ENCODE results near the gene CD46. TPM values are rescaled to one million over a fixed set of nuclear protein-coding genes. Genes with fewer than 3 reads are reported as not detected.
"Not testable (repeated sequence)": the region's sequence is repeated elsewhere in the genome, so short reads cannot be mapped to it uniquely, and the experiment has no call there.

Gene CD46
- 86.0 TPM for total RNA-seq
- long read RNA-seq, transcript CD46-204 (11 exons, 3,188 nt), result major isoform, 100 of 208 reads
- long read RNA-seq, transcript CD46-203 (12 exons, 3,233 nt), result minor isoform, 16 of 208 reads
- long read RNA-seq, transcript CD46-207 (12 exons, 3,281 nt), result minor isoform, 53 of 208 reads
- long read RNA-seq, transcript CD46-208 (13 exons, 3,326 nt), result minor isoform, 12 of 208 reads
- long read RNA-seq, partial matches to known transcripts, result 7 of 208 reads
- long read RNA-seq, other reads (novel, unspliced or antisense), result 16 of 208 reads

GRCh38 chr1:207751790-207752455 is at the start of gene CD46:
Gene CD46, plus strand, starts transcription at chr1:207752054. Its CDS starts 159 bp downstream, at chr1:207752213.
- DNase-seq (peak; percentile 98), ATAC-seq (ENCODE audit: poor library complexity) (peak; percentile 99)
- intact Hi-C loops (cut with DNase I), result no loop called here

DNA sequence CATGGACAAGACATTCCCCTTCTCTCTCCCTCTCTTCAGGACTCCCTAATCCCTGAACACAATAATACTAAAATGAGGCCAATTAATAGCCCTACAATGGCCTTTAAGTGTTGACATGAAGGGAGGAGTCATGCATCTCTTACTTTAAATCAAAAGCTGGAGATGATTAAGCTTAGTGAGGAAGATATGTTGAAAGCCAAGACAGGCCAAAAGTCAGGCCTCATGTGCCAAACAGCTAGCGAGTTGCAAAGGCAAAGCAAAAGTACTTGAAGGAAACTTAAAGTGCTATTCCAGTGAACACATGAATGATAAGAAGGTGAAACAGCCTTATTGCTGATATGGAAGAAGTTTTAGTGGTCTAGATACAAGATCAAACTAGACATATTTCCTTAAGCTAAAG is 49.5 kb upstream of the CD46 start:
- DNase-seq (no peak), ATAC-seq (ENCODE audit: poor library complexity) (no peak)
- intact Hi-C loops (cut with DNase I), result no loop called here

DNA sequence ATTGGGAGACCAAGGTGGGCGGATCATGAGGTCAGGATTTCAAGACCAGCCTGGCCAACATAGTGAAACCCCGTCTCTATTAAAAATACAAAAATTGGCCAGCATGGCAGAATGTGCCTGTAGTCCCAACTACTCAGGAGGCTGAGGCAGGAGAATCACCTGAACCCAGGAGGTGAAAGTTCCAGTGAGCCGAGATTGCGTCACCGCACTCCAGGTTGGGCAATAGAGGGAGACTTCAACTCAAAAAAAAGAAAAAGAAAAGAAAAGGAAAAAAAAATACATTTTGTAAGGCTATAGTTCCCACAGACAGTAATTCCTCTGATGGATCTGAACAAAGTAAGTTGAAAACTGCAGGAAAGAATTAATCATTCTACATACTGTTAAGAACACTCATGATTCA is 48.1 kb upstream of the CD46 start:
- DNase-seq, result no peak
- no peak for ATAC-seq (ENCODE audit: poor library complexity)
- intact Hi-C loops (cut with DNase I), result no loop called here

DNA sequence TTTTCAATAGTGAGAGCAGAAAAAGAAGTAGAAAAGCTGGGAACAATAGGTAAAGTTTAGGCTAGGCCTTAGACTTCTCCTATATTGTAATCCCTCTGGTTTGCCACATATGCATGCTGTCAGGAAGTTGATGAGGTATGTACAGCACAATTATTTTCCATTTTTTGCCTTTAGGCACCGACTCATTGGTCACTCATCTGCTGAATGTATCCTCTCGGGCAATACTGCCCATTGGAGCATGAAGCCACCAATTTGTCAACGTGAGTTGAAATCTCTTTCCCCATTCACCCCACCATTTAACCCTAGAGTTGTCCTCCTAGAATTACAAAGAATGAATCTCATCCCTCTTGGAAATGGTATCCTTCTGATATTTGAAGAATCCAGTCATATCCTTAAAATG is 43.9 kb upstream of the CD46 start:
- DNase-seq; ATAC-seq (ENCODE audit: poor library complexity); intact Hi-C loops (cut with DNase I): not testable (repeated sequence)

GRCh38 chr1:207711285-207711684 is 40.6 kb upstream of the CD46 start:
- intact Hi-C loops (cut with DNase I), result no loop called here
- no peak for ATAC-seq (ENCODE audit: poor library complexity)
- DNase-seq, result no peak

GRCh38 chr1:207712701-207713100 is 39.2 kb upstream of the CD46 start:
- ATAC-seq (ENCODE audit: poor library complexity); DNase-seq; intact Hi-C loops (cut with DNase I): not testable (repeated sequence)

- intact Hi-C loops (cut with DNase I), result no loop called here
- DNase-seq (no peak), ATAC-seq (ENCODE audit: poor library complexity) (no peak)
These were observed 38.3 kb upstream of the CD46 start for GRCh38 chr1:207713529-207713928.

DNA sequence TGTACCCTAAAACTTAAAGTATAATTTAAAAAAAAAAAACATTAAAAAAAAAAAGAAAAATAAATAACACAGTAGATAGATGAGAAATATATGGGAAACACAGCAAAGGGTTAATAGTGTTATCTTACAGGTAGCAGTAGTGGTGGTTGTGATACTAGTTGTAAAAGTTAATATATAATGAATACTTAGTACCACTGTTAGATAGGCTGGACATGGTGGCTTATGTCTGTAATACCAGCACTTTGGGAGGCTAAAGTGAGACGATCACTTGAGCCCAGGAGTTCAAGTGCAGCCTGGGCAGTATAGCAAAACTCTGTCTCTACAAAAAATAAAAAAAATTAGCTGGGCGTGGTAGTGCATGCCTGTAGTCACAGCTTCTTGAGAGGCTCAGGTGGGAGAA is 32.6 kb upstream of the CD46 start:
- intact Hi-C loops (cut with DNase I), result no loop called here
- no peak for DNase-seq
- ATAC-seq (ENCODE audit: poor library complexity), result no peak

GRCh38 chr1:207728200-207728858 is 23.5 kb upstream of the CD46 start:
- DNase-seq; intact Hi-C loops (cut with DNase I); ATAC-seq (ENCODE audit: poor library complexity): not testable (repeated sequence)

- intact Hi-C loops (cut with DNase I); DNase-seq; ATAC-seq (ENCODE audit: poor library complexity): not testable (repeated sequence)
These were observed 14.2 kb upstream of the CD46 start for GRCh38 chr1:207737503-207738157.

DNA sequence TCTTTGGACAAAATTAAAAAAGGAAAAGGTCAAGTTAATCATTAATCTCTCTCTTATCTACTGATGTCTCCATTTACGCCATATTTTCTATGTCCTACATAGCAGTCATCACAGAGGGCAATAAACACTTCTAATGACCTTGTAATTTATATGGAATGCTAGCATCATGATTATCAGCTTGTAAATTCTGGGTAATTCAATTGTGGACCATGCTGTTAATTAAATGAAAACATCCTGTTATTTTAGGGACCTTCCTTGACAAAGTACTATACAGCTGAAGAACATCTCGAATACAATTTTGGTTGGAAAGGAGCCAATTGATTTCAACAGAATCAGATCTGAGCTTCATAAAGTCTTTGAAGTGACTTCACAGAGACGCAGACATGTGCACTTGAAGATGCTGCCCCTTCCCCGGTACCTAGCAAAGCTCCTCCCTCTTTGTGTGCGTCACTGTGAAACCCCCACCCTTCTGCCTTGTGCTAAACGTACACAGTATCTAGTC is 13.6 kb upstream of the CD46 start:
- DNase-seq; intact Hi-C loops (cut with DNase I); ATAC-seq (ENCODE audit: poor library complexity): not testable (repeated sequence)

DNA sequence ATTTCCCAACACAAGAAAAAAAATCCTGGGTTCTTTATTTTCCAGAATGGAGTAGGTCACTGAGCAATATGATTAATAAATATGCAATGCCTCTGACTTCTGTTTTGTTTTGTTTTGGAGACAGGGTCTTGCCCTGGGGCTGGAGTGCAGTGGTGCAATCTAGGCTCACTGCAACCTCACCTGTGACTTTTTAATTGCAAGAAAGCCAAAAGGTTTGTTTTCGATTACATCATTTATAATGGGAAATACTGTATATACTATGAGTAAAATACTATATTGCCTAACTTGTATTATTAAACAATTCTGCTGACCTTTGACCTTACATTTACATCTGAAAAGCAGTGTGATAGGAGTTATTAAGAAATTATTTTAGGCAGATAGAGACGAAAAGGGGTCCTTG is 11.6 kb upstream of the CD46 start:
- ATAC-seq (ENCODE audit: poor library complexity), result no peak
- intact Hi-C loops (cut with DNase I), result no loop called here
- DNase-seq, result no peak

DNA sequence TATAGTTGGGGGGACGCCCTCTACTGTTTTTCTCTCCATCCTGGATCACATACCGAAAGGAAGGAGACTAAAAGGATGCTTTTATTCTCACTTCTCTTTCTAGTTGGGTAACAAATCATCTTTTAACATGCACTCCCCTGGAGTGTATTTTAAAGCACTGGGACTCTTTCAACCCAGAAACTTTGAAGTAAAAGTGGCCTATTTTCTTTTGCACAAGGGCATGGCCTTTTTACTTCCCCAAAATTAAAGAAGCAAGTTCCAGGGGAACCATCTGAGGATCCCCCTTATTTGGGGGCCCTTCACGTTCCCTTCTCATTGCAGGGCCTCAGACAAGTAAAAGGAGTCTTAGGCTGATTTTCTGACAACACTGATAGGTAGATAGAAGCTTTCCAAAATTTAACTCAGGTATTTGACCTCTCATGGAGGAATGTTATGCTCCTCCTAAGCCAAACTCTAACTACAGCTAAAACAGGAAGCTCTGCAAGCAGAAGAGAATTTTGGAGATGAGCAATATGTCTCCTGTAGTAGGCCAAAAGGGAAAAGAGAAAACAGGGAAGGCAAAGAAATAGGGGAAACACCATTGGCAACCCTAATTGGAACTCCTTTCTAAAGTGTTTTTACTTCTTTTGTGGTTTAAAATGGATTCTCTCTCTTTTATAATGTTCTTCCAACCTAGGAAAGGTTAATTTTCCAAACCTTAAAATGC is 8.9 kb upstream of the CD46 start:
- ATAC-seq (ENCODE audit: poor library complexity), result no peak
- intact Hi-C loops (cut with DNase I), result no loop called here
- DNase-seq, result no peak

- ATAC-seq (ENCODE audit: poor library complexity), result no peak
- intact Hi-C loops (cut with DNase I), result no loop called here
- DNase-seq, result no peak
These were observed 7.8 kb upstream of the CD46 start for GRCh38 chr1:207744000-207744534.

DNA sequence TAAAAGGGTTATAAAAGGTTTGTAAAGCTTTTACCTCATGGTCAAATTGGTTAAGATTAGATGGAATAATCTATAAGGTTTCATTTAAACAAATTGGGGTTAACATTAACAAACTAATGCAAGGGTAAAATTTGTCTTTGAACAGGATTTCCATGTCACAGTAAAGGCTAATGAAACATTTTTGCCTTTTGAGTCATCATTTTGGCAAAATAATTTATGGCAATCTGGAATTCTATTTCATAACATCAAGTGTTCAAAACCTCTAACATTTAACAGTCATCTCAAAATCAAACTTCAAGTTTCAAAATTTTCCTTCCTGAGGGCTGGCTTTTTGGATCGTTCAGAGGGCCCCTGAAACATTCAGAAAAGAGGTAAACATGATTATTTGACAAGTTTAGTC is 6.6 kb upstream of the CD46 start:
- intact Hi-C loops (cut with DNase I), result no loop called here
- DNase-seq, result no peak
- no peak for ATAC-seq (ENCODE audit: poor library complexity)

DNA sequence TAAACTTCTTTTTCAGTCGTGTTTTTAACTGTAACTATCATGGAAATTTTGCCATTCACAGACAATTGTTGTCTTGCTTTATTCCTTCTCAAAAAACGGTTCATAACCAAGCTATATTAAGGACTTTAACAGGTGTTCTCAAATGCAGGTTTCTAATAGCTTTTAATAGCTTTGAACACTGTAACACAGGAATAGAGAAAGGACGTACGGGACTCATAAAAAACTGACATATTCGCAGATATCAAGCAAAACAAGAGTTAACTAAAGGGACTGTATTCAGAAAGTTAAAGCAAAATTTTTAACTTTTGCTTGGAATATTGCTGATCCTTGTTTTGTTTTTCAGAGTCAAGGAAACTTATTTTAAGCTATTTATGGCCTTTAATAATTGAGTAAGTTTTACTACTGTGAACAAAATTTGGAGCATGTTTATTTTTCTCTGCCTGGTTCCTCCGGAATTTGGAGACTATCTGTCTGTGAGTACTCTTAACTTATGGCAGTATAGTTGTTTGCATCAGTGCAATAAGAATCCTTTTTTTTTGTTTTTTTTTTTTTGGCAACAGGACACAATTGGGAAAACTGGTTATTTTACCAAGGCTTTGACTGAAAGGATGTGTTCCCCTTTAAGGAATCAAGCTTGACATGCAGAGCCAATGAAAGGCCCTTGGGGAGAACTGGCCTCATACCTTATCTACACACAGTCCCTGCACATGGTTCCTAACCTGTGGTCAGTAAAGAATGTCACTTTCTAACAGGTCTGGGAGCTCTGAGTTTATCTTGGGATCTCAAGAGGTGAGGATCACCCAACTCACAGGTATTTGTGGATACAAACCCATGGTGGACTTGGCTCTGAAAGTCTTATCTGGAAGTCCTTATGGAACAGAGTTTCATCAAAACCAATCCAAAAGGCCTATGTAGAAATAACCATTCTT is 5.8 kb upstream of the CD46 start:
- intact Hi-C loops (cut with DNase I), result no loop called here
- no peak for DNase-seq
- ATAC-seq (ENCODE audit: poor library complexity), result no peak
